ENCODE measurements around the gene FAM3B. TPM values are rescaled to one million over a fixed set of nuclear protein-coding genes. Genes with fewer than 3 reads are reported as not detected.

The FAM3B gene
- total RNA-seq, 1 experiment from 2014 or later: 0.71 TPM

DNA sequence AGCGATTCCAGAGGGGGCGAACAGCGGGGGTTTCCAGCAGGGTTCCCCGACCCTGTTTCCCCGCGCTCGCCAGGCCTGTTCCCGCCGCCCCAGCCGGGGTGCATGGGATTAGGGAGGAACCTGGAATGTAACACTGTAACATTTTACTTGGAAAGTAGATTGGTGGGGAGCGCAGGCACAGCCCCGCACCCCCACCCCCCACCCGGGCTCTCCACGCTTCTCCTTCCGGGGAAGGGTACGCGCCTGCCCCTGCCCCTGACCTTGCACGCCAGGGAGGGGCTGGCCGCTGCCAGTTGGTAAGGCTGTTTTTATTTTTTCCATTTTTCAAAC, 427 bp downstream of the FAM3B start:
- Mint-ChIP-seq H3K4me1 (ENCODE audit: low read depth, unreplicated experiment) (no peaks in the 10 kb centered on the region), H3K4me3 (ENCODE audit: low read depth, unreplicated experiment) (peak overlapping the region; percentile 50), H3K36me3 (ENCODE audit: insufficient read depth, unreplicated experiment) (peaks cover 5% of the 10 kb centered on the region), H3K9me3 (ENCODE audit: low read depth, unreplicated experiment) (no peaks in the 10 kb centered on the region), H3K27ac (ENCODE audit: unreplicated experiment) (no peak overlapping the region), H3K27me3 (ENCODE audit: unreplicated experiment) (peaks cover 53% of the 10 kb centered on the region)
- intact Hi-C loops (cut with micrococcal nuclease; ENCODE audit: unreplicated experiment): no loop called here
- TF ChIP-seq, protein P1, sequence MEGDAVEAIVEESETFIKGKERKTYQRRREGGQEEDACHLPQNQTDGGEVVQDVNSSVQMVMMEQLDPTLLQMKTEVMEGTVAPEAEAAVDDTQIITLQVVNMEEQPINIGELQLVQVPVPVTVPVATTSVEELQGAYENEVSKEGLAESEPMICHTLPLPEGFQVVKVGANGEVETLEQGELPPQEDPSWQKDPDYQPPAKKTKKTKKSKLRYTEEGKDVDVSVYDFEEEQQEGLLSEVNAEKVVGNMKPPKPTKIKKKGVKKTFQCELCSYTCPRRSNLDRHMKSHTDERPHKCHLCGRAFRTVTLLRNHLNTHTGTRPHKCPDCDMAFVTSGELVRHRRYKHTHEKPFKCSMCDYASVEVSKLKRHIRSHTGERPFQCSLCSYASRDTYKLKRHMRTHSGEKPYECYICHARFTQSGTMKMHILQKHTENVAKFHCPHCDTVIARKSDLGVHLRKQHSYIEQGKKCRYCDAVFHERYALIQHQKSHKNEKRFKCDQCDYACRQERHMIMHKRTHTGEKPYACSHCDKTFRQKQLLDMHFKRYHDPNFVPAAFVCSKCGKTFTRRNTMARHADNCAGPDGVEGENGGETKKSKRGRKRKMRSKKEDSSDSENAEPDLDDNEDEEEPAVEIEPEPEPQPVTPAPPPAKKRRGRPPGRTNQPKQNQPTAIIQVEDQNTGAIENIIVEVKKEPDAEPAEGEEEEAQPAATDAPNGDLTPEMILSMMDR (IDR thresholded peaks at IDR 0.05; ENCODE audit: unreplicated experiment): no peak
- BruUV-seq (replicated peaks): no TSS peak
- CTCF ChIA-PET: no interaction called here
- DNase-seq: no peak

DNA sequence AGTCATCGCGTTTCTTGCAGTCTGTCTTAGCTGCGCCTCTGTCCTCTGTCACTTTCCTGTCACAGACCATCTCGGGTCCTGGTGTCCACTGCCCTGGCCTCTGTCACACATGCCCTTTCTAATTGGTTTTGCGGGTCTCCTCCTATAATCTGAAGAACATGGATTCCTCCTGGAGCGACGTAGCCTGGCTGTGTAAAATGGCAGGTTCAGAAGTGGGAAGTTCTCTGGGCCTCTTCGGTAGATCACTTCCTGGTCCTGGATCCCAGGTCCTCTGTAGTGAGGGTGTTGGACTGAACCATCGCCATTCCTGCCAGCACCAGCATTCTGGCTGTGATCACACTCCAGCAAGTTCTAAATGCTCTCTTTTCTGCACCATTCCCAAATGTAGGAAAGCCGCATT, 857 bp downstream of the FAM3B start:
- intact Hi-C loops (cut with micrococcal nuclease; ENCODE audit: unreplicated experiment): no loop called here
- H3K9me3 Mint-ChIP-seq (ENCODE audit: low read depth, unreplicated experiment): no peaks in the 10 kb centered on the region
- H3K27me3 Mint-ChIP-seq (ENCODE audit: unreplicated experiment): peaks cover 56% of the 10 kb centered on the region
- BruUV-seq (replicated peaks): no TSS peak
- H3K4me1 Mint-ChIP-seq (ENCODE audit: low read depth, unreplicated experiment): no peaks in the 10 kb centered on the region
- DNase-seq: no peak
- CTCF ChIA-PET: no interaction called here
- peak overlapping the region; percentile 50 for H3K4me3 Mint-ChIP-seq (ENCODE audit: low read depth, unreplicated experiment)
- TF ChIP-seq, protein P1 (IDR thresholded peaks at IDR 0.05; ENCODE audit: unreplicated experiment): no peak
- H3K36me3 Mint-ChIP-seq (ENCODE audit: insufficient read depth, unreplicated experiment): peaks cover 5% of the 10 kb centered on the region
- H3K27ac Mint-ChIP-seq (ENCODE audit: unreplicated experiment): no peak overlapping the region

DNA sequence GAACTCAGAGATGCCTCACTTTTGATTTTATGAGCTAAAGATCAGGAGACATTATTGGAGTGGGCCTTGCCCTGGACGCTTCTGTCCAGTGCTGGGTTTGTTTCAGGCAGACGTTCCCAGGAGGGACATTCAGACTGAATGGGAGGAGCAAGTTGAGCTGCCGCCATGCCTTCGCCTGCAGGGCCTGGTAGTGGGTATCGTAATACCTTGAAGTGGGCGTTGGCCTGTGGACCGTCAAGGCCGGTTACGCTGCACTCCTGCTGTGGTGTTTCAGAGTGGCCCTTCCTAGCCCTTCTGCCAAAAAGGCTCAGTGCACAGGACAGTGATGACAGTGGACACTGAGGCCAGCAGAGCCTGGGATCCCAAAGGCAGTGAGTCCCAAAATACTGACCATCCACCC, 1.6 kb downstream of the FAM3B start:
- BruUV-seq (replicated peaks): no TSS peak
- H3K9me3 Mint-ChIP-seq (ENCODE audit: low read depth, unreplicated experiment): no peaks in the 10 kb centered on the region
- H3K27me3 Mint-ChIP-seq (ENCODE audit: unreplicated experiment): peaks cover 56% of the 10 kb centered on the region
- H3K4me1 Mint-ChIP-seq (ENCODE audit: low read depth, unreplicated experiment): no peaks in the 10 kb centered on the region
- CTCF ChIA-PET: no interaction called here
- TF ChIP-seq, protein P1 (IDR thresholded peaks at IDR 0.05; ENCODE audit: unreplicated experiment): no peak
- no peak overlapping the region for H3K4me3 Mint-ChIP-seq (ENCODE audit: low read depth, unreplicated experiment)
- intact Hi-C loops (cut with micrococcal nuclease; ENCODE audit: unreplicated experiment): no loop called here
- no peak overlapping the region for H3K27ac Mint-ChIP-seq (ENCODE audit: unreplicated experiment)
- peaks cover 5% of the 10 kb centered on the region for H3K36me3 Mint-ChIP-seq (ENCODE audit: insufficient read depth, unreplicated experiment)
- DNase-seq: no peak

DNA sequence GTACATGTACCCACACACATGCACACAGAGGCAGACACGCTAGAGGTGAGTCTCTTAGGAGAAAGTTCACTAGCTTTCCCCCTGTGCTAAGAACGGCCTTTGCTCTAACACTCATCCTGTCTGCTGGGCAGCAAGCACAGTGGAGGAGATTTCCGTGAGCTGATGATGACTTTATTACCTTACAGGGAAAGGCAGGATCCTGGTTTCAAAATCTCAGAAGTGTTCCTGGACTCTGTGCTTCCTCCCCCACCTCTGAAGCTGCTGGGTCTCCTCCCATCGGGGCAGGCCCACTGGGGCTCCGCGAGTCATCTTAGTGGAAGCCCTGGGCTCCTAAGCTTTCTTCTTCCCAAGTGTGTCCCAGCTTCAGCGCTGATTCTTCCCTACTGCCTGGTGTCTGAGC, 2.7 kb downstream of the FAM3B start:
- CTCF ChIA-PET: interaction anchor here (0.5 kb wide), 1 partner anchor 266 kb away, joined by 5 read pairs; no protein-coding TSS in a partner anchor
- Mint-ChIP-seq H3K4me3 (ENCODE audit: low read depth, unreplicated experiment) (no peak overlapping the region), H3K4me1 (ENCODE audit: low read depth, unreplicated experiment) (no peaks in the 10 kb centered on the region), H3K36me3 (ENCODE audit: insufficient read depth, unreplicated experiment) (peaks cover 5% of the 10 kb centered on the region), H3K27me3 (ENCODE audit: unreplicated experiment) (peaks cover 56% of the 10 kb centered on the region), H3K27ac (ENCODE audit: unreplicated experiment) (no peak overlapping the region), H3K9me3 (ENCODE audit: low read depth, unreplicated experiment) (no peaks in the 10 kb centered on the region)
- no TSS peak for BruUV-seq (replicated peaks)
- intact Hi-C loops (cut with micrococcal nuclease; ENCODE audit: unreplicated experiment): no loop called here
- DNase-seq: no peak
- TF ChIP-seq, protein P1 (IDR thresholded peaks at IDR 0.05; ENCODE audit: unreplicated experiment): no peak
